ENCODE measurements around the gene RNF207. TPM values are rescaled to one million over a fixed set of nuclear protein-coding genes. Genes with fewer than 3 reads are reported as not detected.

The RNF207 gene
- total RNA-seq, 2 experiments from 2014 or later: 3.8 to 4.0 TPM

- no peak for ATAC-seq (ENCODE audit: low read depth)
- Mint-ChIP-seq H3K9me3 (no peaks in the 10 kb centered on the region), H3K27me3 (peaks cover 8% of the 10 kb centered on the region), H3K4me3 (no peak overlapping the region), H3K27ac (no peak overlapping the region), H3K4me1 (no peaks in the 10 kb centered on the region), H3K36me3 (no peaks in the 10 kb centered on the region)
- DNase-seq: no peak
- POLR2A ChIA-PET: no interaction called here
These were observed 38.3 kb upstream of the RNF207 start for GRCh38 chr1:6167391-6168303.

GRCh38 chr1:6168947-6169586, 36.9 kb upstream of the RNF207 start:
- Mint-ChIP-seq H3K27me3 (peaks cover 8% of the 10 kb centered on the region), H3K36me3 (no peaks in the 10 kb centered on the region)

GRCh38 chr1:6170116-6170741, 35.7 kb upstream of the RNF207 start:
- H3K36me3 Mint-ChIP-seq: no peaks in the 10 kb centered on the region
- no peak for ATAC-seq (ENCODE audit: low read depth)

More at GRCh38 chr1:6168947-6169586, 36.9 kb upstream of the RNF207 start:
- Mint-ChIP-seq H3K4me3 (no peak overlapping the region), H3K27ac (no peak overlapping the region), H3K9me3 (no peaks in the 10 kb centered on the region), H3K4me1 (no peaks in the 10 kb centered on the region)
- POLR2A ChIA-PET: no interaction called here
- DNase-seq (no peak), ATAC-seq (ENCODE audit: low read depth) (no peak)

GRCh38 chr1:6170742-6171201, 35.1 kb upstream of the RNF207 start:
- Mint-ChIP-seq H3K36me3 (no peaks in the 10 kb centered on the region), H3K9me3 (no peaks in the 10 kb centered on the region), H3K27ac (no peak overlapping the region), H3K4me3 (no peak overlapping the region), H3K27me3 (peaks cover 8% of the 10 kb centered on the region), H3K4me1 (no peaks in the 10 kb centered on the region)
- DNase-seq: no peak
- no peak for ATAC-seq (ENCODE audit: low read depth)
- POLR2A ChIA-PET: no interaction called here

More at GRCh38 chr1:6170116-6170741, 35.7 kb upstream of the RNF207 start:
- no peak overlapping the region for H3K27ac Mint-ChIP-seq
- H3K4me1 Mint-ChIP-seq: no peaks in the 10 kb centered on the region
- no peaks in the 10 kb centered on the region for H3K9me3 Mint-ChIP-seq
- no peak overlapping the region for H3K4me3 Mint-ChIP-seq
- no peak for DNase-seq
- peaks cover 8% of the 10 kb centered on the region for H3K27me3 Mint-ChIP-seq
- POLR2A ChIA-PET: no interaction called here

GRCh38 chr1:6171548-6172124, 34.3 kb upstream of the RNF207 start:
- Mint-ChIP-seq H3K4me3 (no peak overlapping the region), H3K27me3 (peaks cover 8% of the 10 kb centered on the region), H3K9me3 (no peaks in the 10 kb centered on the region), H3K27ac (no peak overlapping the region), H3K4me1 (no peaks in the 10 kb centered on the region), H3K36me3 (no peaks in the 10 kb centered on the region)
- no peak for DNase-seq
- POLR2A ChIA-PET: no interaction called here
- ATAC-seq (ENCODE audit: low read depth): no peak

- DNase-seq (no peak), ATAC-seq (ENCODE audit: low read depth) (no peak)
- Mint-ChIP-seq H3K4me1 (no peaks in the 10 kb centered on the region), H3K9me3 (no peaks in the 10 kb centered on the region), H3K27ac (no peak overlapping the region), H3K4me3 (no peak overlapping the region), H3K27me3 (peaks cover 8% of the 10 kb centered on the region), H3K36me3 (no peaks in the 10 kb centered on the region)
- POLR2A ChIA-PET: no interaction called here
These were observed 33.4 kb upstream of the RNF207 start for GRCh38 chr1:6172549-6172948.

- Mint-ChIP-seq H3K4me3 (no peak overlapping the region), H3K27ac (no peak overlapping the region), H3K36me3 (no peaks in the 10 kb centered on the region), H3K9me3 (no peaks in the 10 kb centered on the region), H3K27me3 (peaks cover 4% of the 10 kb centered on the region), H3K4me1 (peaks cover 1% of the 10 kb centered on the region)
- POLR2A ChIA-PET: no interaction called here
- no peak for ATAC-seq (ENCODE audit: low read depth)
- DNase-seq: no peak
These were observed 31.1 kb upstream of the RNF207 start for GRCh38 chr1:6174621-6175410.

- Mint-ChIP-seq H3K4me1 (peaks cover 1% of the 10 kb centered on the region), H3K27ac (no peak overlapping the region), H3K4me3 (no peak overlapping the region), H3K36me3 (no peaks in the 10 kb centered on the region), H3K27me3 (peaks cover 4% of the 10 kb centered on the region), H3K9me3 (no peaks in the 10 kb centered on the region)
- ATAC-seq (ENCODE audit: low read depth) (no peak), DNase-seq (no peak)
- POLR2A ChIA-PET: no interaction called here
These were observed 30.5 kb upstream of the RNF207 start for GRCh38 chr1:6175411-6175828.

- no peak overlapping the region for H3K4me3 Mint-ChIP-seq
- H3K36me3 Mint-ChIP-seq: peaks cover 2% of the 10 kb centered on the region
- DNase-seq: no peak
- no peak overlapping the region for H3K27ac Mint-ChIP-seq
- no peaks in the 10 kb centered on the region for H3K9me3 Mint-ChIP-seq
- peaks cover 6% of the 10 kb centered on the region for H3K4me1 Mint-ChIP-seq
- peaks cover 13% of the 10 kb centered on the region for H3K27me3 Mint-ChIP-seq
- POLR2A ChIA-PET: no interaction called here
- ATAC-seq (ENCODE audit: low read depth): no peak
These were observed 29.1 kb upstream of the RNF207 start for GRCh38 chr1:6176779-6177178.

GRCh38 chr1:6177681-6178380, 28.1 kb upstream of the RNF207 start:
- POLR2A ChIA-PET: no interaction called here
- H3K27me3 Mint-ChIP-seq: peaks cover 18% of the 10 kb centered on the region
- ATAC-seq (ENCODE audit: low read depth) (no peak), DNase-seq (no peak)
- H3K36me3 Mint-ChIP-seq: peaks cover 2% of the 10 kb centered on the region
- H3K4me1 Mint-ChIP-seq: peaks cover 7% of the 10 kb centered on the region
- H3K4me3 Mint-ChIP-seq: peak overlapping the region; percentile 44
- H3K9me3 Mint-ChIP-seq: no peaks in the 10 kb centered on the region
- H3K27ac Mint-ChIP-seq: no peak overlapping the region

GRCh38 chr1:6178751-6179563, 27.0 kb upstream of the RNF207 start:
- DNase-seq (no peak), ATAC-seq (ENCODE audit: low read depth) (no peak)
- H3K36me3 Mint-ChIP-seq: peaks cover 3% of the 10 kb centered on the region
- no peak overlapping the region for H3K27ac Mint-ChIP-seq
- peaks cover 18% of the 10 kb centered on the region for H3K27me3 Mint-ChIP-seq
- POLR2A ChIA-PET: no interaction called here
- H3K4me1 Mint-ChIP-seq: peaks cover 9% of the 10 kb centered on the region
- H3K9me3 Mint-ChIP-seq: no peaks in the 10 kb centered on the region
- H3K4me3 Mint-ChIP-seq: no peak overlapping the region

Measured in activated naive CD8-positive, alpha-beta T cell treated with anti-CD3 and anti-CD28 coated beads, Interleukin-2, amount 10 ng/mL, durations not matched to agents 7 days and 5 days (primary cell).